ENCODE results near the gene POP5. TPM values are rescaled to one million over a fixed set of nuclear protein-coding genes. Genes with fewer than 3 reads are reported as not detected.
"Not testable (repeated sequence)": the region's sequence is repeated elsewhere in the genome, so short reads cannot be mapped to it uniquely, and the experiment has no call there.

Gene POP5, protein sequence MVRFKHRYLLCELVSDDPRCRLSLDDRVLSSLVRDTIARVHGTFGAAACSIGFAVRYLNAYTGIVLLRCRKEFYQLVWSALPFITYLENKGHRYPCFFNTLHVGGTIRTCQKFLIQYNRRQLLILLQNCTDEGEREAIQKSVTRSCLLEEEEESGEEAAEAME
- total RNA-seq, result 26.2 TPM

DNA sequence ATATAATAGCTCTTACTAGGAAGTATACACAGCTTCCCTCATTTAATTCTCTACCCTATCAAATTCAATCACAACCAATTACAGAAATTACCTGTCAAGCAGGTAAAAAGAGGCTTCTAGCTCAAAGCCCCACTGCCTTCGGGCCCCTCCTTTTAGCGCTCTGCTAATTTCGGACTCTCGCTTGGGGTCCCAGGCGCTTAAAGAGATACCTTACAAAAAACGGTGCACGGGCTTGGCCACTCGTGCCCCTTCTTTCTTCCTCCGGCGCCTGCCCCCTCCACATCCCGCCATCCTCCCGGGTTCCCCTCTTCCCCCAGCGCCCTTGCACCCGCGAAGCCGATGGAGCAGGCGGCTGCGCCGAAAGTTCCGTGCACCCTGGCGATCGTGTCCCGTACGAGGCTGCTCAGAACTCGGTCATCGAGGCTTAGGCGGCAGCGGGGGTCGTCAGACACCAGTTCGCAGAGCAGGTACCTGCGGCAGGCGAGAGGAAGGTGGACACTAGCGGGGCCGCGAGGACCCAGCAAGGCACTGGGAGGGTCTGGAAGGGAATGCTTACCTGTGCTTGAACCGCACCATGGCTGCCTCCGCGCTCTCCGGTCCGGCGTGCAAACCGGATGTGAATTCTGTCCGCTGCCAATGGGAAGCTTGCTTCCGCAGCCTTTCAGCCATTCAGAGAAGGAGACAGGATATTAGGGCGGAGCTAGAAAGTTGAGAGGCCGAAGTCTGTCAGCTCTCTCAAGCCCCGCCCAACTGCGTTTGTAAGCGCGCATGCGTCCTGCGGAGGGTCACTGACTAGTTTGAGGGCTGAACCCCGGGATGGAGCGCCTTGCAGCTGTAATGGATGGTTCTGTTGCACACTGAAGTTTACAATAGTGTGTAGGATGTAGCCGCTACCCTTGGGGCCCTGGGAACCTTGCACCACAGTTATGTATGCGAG lies at the start of gene POP5:
Gene POP5 (minus strand): TSS at position 616 of the 937 bp plus-strand sequence. CDS start 40 bp downstream, at position 576.
- peak; percentile 93 for ATAC-seq

DNA sequence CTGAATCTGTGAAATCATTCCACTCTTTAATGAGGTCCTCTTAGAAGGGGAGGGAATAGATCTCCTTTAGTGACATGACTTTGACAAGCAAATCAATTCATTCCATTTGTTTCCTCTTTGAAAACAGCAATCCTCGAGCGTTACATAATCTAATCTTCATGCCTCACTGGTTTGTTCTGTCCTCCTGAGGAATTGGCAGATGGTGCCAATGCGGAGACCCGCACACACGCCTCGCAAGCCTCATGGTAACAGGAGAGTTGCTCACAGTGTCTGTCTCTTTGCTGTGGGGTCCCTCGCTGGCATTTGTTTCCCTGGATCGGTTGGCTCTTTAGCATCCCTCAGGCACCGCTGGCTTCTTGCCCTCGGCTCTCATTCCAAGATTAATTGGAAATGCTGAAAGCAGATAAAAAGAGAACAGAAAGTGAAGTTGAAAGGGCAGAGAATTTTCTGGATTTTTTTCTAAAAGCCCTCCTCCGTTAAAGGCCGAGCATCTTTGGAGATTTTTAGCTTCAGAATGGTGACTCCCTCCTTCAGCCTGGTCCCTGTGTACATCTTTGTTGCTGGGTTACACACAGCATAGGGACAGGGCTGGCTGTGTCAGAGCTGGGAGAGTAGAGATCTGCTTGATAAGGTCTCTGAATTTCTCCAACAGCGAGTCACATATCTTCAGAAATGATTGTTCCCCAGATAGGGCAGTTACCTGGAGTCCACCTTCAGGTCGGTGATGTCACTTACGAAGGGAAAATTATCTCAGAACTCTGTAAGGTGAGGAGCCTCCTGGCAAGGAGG lies 49.1 kb upstream of the POP5 start:
- ATAC-seq, result no peak

DNA sequence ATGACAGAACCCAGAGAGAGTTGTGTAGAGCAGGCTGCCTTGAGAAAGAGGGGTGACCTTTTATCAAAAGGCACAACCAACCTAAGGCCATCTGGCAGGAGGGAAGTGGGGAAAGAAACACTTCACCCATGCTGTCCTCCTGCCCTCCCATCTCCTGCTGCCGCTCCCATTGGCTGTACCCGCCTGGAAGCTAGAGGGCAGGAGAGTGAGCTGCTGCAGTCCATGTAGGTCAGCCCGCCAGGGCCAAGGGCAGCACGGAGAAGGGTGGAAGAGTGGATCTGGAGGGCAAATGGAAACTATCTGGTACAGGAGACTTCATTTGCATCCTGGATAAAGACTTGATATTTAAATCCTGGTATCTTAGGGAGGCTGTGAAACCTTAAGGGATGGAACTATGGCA lies 47.7 kb upstream of the POP5 start:
- ATAC-seq, result no peak

DNA sequence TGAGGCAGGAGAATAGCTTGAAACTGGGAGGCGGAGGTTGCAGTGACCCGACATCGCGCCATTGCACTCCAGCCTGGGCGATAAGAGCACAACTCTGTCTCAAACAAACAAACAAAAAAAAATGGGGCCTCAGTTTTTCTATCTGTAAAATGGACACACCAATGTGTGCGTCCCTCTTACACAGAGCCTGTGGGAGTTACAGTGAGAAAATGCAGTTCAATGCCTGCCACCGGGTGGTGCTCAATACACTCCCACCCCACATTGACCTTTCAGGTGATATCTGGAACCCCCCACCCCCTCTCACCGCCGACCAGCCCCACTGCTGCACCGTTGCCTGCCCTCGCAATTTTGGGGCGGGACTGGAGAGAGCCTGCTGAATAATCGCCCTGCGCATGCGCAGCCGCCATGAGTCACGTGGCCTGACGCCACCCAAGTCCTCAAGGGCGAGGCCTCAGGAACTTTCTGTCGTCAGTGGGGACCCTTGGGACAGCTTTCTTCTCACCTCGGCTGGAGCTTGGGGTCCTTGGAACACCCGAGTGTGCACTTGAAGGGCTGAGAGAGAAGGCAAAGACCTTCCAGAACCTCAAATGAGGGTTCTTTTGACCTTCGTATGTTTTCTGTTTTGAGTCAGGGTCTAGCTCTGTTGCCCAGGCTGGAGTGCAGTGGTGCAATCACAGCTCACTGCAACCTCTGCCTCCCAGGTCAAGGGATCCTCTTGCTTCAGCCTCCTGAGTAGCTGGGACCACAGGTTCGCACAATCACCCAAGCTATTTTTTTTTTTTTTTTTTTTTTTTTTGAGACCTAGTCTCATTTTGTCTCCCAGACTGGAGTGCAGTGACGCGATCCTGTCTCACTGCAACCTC lies 44.6 kb upstream of the POP5 start:
- ATAC-seq, result no peak

DNA sequence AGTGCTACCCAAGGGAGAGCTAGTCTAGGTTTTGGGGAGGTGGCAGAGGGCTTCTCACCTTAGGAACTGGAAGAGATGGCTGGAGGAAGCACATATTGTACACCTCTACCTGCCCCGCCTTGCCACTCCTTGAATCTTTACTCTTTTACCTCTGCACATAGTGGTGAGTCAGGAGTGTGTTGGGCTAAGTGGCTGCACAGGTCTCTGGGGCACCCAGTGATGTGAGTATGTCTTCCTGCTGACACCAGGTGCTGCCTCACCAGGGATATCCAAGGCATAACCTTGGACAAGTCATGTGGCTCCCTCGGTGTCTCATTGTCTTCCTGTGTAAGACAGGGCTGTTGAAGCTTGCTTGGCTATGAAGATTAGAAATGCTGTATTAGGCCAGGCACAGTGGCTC lies 39.4 kb upstream of the POP5 start:
- peak; percentile 100 for ATAC-seq

DNA sequence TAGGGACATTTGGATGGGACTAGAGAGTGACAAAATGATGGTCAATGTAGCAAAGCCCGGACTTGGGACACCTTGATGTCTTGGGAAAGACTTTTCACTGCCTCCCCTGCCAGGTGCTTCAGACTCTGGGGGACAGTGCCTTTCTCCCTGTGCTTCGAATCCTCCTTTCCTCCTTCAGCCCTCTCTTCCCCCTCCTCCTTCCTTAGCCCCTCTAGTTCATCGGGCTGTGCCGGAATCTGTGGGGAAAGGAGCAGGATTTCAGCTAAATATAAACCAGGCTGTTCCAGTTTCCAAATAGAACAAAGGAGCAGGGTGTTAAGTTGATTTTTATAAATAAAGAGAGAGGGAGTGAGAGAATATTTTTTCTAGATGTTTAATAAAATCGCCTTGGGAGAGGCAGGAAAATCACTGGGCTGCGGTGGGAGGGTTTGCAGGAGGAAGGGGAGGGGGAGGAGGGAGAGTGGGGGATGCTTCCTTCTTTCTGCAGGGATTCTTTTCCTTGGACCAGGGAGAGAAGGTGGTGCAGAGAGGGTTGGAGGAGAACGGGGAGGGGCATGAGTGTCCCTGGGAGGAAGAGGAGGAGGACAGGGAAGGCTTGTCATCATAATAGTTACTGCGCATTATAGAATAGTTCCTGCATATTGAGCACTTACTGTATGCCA lies 37.9 kb upstream of the POP5 start:
- ATAC-seq, result no peak

DNA sequence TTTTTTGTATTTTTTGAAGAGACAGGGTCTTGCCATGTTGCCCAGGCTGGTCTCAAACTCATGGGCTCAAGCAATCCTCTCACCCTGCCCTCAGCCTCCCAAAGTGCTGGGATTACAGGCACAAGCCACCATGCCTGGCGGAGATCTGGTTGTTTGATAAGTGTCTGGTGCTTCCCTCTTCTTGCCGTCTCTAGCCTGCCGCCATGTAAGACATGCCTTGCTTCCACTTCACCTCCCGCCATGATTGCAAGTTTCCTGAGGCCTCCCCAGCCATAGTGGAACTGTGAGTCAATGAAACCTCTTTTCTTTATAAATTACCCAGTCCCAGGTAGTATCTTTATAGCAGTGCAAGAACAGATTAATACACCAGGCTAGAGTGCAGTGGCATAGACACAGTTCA lies 36.6 kb upstream of the POP5 start:
- ATAC-seq, result not testable (repeated sequence)

DNA sequence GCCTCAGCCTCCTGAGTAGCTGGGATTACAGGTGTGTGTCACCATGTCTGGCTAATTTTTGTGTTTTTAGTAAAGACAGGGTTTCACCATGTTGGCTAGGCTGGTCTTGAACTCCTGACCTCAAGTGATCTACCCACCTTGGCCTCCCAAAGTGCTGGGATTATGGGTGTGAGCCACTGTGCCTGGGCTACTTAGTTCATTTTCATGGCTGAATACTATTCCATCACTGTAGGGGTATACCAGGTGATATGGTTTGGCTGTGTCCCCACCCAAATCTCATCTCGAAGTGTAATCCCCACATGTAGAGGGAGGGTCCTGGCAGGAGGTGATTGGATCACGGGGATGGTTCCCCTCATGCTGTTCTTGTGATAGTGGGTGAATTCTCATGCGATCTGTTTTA lies 36.0 kb upstream of the POP5 start:
- ATAC-seq, result not testable (repeated sequence)

DNA sequence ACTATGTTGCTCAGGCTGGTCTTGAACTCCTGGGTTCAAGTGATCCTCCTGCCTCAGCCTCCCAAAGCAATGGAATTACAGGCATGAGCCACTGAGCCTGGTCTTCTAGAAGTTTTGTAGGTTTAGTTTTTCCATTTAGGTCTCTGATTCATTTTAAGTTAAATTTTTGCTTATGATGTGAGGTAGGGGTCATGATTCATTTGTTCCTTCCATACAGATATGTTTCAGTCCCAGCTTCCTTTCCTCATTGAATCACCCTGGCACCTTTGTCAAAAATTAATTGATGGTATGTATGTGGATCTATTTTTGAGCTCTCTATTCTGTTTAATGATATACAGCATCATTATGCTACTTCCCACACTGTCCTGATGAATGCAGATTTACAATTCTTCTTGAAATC lies 33.6 kb upstream of the POP5 start:
- ATAC-seq, result no peak

DNA sequence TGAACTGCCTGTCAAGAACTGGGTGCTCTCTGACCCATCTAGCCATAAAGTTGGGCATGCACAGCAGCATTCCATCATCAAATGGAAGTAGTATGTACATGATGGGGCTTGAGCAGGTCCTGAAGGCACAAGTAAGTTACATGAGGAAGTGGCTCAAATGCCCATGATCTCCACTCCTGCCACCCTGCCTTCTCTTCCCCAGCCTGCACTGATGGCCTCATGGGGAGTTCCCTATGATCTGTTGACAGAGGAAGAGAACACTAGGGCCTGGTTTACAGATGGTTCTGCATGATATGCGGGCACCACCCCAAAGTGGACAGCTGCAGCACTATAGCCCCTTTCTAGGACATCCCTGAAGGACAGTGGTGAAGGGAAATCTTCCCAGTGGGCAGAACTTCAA lies 30.3 kb upstream of the POP5 start:
- not testable (repeated sequence) for ATAC-seq

DNA sequence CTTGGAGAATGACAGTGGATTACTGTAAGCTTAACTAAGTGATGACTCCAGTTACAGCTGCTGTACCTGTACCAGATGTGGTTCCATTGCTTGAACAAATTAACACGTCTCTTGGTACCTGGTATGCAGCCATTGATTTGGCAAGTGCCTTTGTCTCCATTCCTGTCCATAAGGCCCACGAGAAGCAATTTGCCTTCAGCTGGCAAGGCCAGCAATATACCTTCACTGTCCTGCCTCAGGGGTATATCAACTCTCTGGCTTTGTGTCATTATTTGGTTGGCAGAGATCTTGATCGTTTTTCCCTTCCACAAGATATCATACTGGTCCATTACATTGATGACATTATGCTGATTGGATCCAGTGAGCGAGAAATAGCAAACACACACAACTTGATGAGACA lies 29.4 kb upstream of the POP5 start:
- ATAC-seq, result no peak

DNA sequence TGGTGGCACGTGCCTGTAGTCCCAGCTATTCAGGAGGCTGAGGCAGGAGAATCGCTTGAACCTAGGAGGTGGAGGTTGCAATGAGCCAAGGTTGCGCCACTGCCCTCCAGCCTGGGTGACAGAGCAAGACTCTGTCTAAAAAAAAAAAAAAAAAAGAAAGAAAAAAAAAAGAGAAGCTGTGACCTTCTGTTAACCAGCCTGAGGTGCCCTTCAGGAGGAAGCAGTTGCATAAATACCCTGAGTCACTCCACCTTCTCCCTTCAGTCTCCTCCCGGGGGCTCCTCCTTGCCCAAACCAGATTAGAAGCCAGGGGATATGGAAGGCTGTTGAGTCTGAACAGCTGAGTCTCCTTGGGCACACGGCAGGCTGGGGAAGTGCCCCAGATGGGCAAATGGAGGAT lies 21.2 kb upstream of the POP5 start:
- peak; percentile 47 for ATAC-seq

DNA sequence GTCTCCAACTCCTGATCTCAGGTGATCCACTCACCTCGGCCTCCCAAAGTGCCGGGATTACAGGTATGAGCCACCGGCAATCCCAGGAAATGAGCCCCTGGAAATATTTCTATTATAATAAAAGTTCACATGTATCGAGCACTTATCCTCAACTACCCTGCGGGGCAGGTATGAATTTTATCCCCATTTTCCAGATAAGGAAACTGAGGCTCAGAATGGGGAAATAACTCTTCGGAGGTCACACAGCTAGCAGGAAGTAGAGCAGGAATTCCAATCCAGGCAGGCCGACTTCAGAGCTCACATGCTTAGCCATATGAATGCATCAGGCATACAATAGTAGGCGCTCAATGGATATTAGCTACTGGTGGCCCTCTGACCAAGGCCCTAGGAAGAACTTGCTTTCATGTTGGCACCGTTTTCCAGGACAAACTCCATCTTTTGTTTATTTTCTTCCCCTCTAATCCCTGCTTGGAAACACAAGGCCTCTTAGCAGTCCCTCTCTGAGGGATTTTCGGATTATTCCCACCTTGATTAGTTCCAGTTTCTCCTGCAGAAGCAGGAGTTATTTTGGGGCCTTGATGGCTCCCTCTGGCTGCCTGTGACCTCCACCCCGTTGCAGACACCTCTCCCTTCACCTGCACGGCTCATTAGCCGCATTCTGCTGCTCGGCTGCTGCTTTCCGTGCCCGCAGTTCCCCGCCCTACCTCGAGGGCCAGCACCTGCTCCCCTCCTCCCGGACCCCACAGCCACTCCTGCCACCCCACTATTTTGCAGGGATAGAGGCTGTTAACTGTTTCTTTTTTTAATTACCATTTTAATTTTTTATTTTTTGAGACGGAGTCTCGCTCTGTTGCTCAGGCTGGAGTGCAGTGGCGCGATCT lies 18.7 kb upstream of the POP5 start:
- no peak for ATAC-seq

DNA sequence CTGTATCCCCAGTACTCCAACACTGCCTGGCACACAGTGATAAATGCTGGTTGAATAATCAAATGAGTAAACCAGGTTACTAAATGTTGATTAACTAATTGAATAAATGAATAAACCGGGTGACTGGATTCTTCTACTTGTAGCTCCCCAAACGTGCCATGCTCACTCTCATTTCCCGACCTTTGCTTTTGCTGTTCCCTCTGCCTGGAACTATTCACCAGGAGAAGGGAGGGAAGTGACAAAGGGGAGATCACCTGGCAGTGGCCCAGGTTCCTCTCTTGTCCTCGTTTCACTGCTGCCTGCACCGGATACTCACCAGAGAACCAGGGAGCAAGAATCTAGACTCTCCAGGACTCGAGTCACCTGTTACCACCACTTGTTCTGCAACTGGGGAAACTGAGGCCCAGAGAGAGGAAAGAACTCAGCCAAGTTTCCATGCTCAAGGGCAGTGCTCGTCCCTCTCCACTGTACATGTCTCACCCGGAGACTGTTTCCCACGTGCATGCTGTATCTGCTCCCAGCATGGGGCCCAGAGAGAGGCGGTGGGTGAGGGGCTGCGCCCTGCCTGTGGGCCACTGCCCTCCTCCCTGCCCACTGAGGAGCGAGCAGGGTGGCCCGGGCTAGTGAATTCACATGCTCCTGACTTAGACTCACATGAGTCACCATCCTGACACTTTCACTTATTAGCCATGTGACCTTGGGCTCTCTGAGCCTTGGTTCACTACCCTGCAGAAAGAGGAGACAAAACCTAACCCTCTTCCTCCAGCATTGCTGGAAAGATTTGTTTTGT lies 17.7 kb upstream of the POP5 start:
- peak; percentile 86 for ATAC-seq

DNA sequence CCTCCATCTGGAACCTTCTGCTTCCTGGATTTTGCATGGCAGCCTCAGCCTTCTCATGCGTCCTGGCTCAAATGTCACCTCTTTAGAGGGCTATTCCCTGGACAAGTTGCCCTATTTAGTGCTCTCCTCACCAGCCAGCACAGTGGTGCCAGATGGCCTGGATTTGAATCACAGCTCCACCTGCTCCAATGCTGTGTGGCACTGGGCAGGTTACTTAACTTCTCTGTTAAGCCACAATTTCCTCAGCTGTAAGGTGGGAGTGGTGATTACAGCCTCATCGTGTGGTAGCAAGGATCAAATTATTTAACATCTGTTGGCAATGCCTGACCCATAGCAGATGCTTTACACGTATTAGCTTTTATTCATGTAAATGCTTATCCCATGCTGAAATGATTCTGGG lies 16.7 kb upstream of the POP5 start:
- ATAC-seq, result no peak

DNA sequence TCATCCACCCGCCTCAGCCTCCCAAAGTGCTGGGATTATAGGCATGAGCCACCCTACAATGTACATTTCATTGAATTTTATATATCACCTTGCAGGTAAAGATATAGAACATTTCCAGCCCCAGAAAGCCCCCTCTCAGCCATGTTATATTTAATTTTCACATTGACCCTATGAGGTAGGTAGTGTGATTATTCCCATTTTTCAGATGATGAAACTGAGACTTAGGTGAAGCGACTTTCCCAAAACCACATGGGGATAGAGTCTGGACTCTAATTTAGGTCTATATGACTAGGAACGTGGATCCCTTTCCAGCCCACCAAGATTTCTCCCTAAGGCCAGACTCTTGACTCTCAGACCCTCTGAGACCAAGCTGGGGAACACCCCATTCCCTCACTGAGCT lies 15.7 kb upstream of the POP5 start:
- no peak for ATAC-seq

DNA sequence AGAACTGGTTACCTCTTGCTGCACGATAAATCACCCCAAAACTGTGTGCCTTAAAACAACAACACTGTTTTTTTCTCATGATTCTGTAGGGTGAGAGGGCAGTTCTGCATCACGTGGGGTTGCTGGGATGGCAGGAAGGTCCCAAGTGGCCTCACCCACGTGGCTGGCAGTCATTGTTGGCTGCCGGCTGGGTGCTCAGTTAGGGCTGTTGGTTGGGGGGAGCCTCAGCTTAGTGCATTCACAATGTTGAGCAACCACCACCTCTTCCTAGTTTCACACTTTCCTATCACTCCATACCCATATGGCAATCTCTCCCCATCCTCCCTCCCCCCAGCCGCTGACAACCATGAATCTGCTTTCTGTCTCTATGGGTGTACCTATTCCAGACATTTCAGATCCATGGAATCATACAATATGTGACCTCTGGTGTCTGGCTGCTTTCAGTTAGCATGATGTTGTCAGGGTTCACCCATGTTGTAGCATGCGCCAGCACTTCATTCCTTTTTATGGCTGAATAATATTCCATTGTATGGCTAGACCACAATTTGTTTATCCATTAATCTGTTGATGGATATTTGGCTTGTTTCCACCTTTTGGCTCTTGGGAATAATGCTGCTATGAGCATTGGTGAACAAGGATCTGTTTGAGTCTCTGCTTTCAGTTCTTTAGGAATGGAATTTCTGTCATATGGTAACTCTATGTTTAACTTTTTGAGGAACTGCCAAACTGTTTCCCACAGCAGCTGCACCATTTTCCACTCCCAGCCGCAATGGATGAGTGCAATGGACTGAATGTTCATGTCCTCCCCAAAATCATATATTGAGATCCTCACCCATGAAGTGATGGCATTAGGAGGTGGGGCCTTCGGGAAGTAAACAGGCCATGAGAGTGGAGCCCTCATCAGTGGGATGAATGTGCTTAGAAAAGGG lies 11.2 kb upstream of the POP5 start:
- ATAC-seq, result no peak

DNA sequence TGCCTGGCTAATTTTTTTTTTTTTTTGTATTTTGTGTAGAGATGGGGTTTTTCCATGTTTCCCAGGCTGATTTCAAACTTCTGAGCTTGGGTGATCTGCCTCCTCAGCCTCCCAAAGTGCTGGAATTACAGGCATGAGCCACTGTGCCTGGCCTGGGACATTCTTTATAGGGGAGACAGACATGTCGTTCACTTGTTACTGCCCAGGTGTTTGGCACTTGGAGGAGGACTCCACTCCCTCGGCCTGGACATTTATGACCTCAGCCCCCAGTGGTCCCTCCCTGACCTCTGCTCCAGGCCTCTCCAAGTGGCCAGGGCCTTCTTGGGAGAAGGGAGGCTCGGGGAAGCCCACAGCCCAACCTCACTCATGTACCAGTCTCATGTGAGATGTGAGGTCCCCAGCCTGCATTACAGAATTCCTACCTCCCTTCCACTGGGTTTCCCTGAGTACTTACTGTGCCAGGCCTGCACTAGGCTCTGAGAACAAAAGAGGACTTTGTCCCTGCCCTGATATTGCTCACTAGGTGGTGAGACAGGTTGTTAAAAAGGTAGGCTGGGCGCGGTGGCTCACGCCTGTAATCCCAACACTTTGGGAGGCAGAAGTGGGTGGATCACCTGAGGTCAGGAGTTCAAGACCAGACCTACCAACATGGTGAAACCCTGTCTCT lies 9.7 kb upstream of the POP5 start:
- peak; percentile 71 for ATAC-seq

Data from esophagus mucosa (tissue), 1 donor.